Brain microvascular endothelial cell (primary cell): ENCODE results near the gene TSPAN32.

Experiments
- DNase-seq: peaks from one replicate; pipeline ENCODE4 v3.0.0-alpha.2; 2020
- H3K27ac ChIP-seq: fragments of 250-450 bp; sonication (Bioruptor Pico); 2 replicates; pipeline ENCODE4 v1.5.1; 2020; ENCODE audit warnings: mild to moderate bottlenecking, moderate library complexity
- H3K27me3 ChIP-seq: fragments of 250-450 bp; sonication (Bioruptor Pico); replicated peaks from 2 replicates; pipeline ENCODE4 v1.5.1; 2020; ENCODE audit warnings: mild to moderate bottlenecking
- H3K36me3 ChIP-seq: fragments of 250-450 bp; sonication (Bioruptor Pico); replicated peaks from 2 replicates; pipeline ENCODE4 v1.5.1; 2020; ENCODE audit warnings: mild to moderate bottlenecking
- H3K4me3 ChIP-seq: 2 replicates; pipeline ENCODE4 v1.5.1; 2011; ENCODE audit warnings: low read depth, mild to moderate bottlenecking, control low read depth, low read length, moderate library complexity
- CTCF ChIP-seq: IDR thresholded peaks from 2 replicates; pipeline ENCODE4 v1.5.1; 2011; ENCODE audit warnings: low read depth, mild to moderate bottlenecking, moderate library complexity, low read length, control low read depth, inconsistent platforms; ENCODE audit errors: missing control alignments
- in situ Hi-C: cut with HindIII; loops from 2 replicates; pipeline ENCODE4 v1.10.0; 2017; ENCODE audit warnings: low sequenced_read_pairs, low pct_ligation_motif_present

The TSPAN32 gene

GRCh38 chr11:2273311-2273710, 28.5 kb upstream of the TSPAN32 start:
- H3K4me3 ChIP-seq: no peak overlapping the region
- no peak for DNase-seq
- in situ Hi-C loops: no loop called here
- peaks cover 61% of the 10 kb centered on the region for H3K27me3 ChIP-seq
- no peak for TF ChIP-seq CTCF
- no peak overlapping the region for H3K27ac ChIP-seq
- H3K36me3 ChIP-seq: no peaks in the 10 kb centered on the region

GRCh38 chr11:2273771-2274170, 28.0 kb upstream of the TSPAN32 start:
- Histone ChIP-seq H3K4me3 (no peak overlapping the region), H3K27me3 (peaks cover 56% of the 10 kb centered on the region), H3K36me3 (no peaks in the 10 kb centered on the region), H3K27ac (no peak overlapping the region)
- DNase-seq: no peak
- TF ChIP-seq CTCF: no peak
- in situ Hi-C loops: no loop called here

GRCh38 chr11:2275334-2276279, 26.2 kb upstream of the TSPAN32 start:
- Histone ChIP-seq H3K4me3 (no peak overlapping the region), H3K27ac (no peak overlapping the region), H3K36me3 (no peaks in the 10 kb centered on the region), H3K27me3 (peaks cover 40% of the 10 kb centered on the region)
- TF ChIP-seq CTCF: no peak
- no peak for DNase-seq
- in situ Hi-C loops: no loop called here

GRCh38 chr11:2276280-2277007, 25.4 kb upstream of the TSPAN32 start:
- Histone ChIP-seq H3K27ac (no peak overlapping the region), H3K27me3 (peaks cover 32% of the 10 kb centered on the region), H3K36me3 (no peaks in the 10 kb centered on the region), H3K4me3 (no peak overlapping the region)
- no peak for TF ChIP-seq CTCF
- no peak for DNase-seq
- in situ Hi-C loops: no loop called here

- no peak for TF ChIP-seq CTCF
- no peak overlapping the region for H3K4me3 ChIP-seq
- H3K27ac ChIP-seq: no peak overlapping the region
- no peak for DNase-seq
- in situ Hi-C loops: no loop called here
- H3K27me3 ChIP-seq: peaks cover 27% of the 10 kb centered on the region
- no peaks in the 10 kb centered on the region for H3K36me3 ChIP-seq
These were observed 24.8 kb upstream of the TSPAN32 start for GRCh38 chr11:2277008-2277346.
